ENCODE measurements around the gene TRIM16.
"Not testable (repeated sequence)": the region's sequence is repeated elsewhere in the genome, so short reads cannot be mapped to it uniquely, and the experiment has no call there.

DNA sequence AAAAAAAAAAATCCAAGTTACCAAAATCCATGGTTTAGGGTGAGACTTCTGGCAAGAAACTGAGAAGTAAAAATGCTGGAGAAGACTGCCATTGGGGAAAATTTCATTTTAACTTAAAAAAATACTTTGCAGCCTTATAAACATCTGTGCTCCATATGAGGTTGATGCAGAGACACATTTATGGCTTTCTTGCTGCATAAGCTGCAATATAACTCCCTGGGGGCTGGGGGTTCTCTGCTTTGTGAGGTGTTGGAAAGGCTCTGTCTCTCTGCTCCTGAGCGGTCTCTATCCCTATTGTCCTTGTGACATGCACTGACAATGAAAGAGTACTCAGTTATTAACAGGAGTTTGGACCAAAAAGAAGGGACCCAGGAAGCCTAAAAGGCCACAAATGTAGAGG, 71.0 kb downstream of the TRIM16 start:
- TF ChIP-seq, protein P1, sequence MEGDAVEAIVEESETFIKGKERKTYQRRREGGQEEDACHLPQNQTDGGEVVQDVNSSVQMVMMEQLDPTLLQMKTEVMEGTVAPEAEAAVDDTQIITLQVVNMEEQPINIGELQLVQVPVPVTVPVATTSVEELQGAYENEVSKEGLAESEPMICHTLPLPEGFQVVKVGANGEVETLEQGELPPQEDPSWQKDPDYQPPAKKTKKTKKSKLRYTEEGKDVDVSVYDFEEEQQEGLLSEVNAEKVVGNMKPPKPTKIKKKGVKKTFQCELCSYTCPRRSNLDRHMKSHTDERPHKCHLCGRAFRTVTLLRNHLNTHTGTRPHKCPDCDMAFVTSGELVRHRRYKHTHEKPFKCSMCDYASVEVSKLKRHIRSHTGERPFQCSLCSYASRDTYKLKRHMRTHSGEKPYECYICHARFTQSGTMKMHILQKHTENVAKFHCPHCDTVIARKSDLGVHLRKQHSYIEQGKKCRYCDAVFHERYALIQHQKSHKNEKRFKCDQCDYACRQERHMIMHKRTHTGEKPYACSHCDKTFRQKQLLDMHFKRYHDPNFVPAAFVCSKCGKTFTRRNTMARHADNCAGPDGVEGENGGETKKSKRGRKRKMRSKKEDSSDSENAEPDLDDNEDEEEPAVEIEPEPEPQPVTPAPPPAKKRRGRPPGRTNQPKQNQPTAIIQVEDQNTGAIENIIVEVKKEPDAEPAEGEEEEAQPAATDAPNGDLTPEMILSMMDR (conservative IDR thresholded peaks at IDR 0.05; ENCODE audit: low read depth, low read length), result not testable (repeated sequence)
- TF ChIP-seq POLR2A (IDR thresholded peaks at IDR 0.05; ENCODE audit: low read depth, low read length); FOS (IDR thresholded peaks at IDR 0.05; ENCODE audit: low read depth, low read length); RAD21 (IDR thresholded peaks at IDR 0.05; ENCODE audit: low read length); RFX5 (IDR thresholded peaks at IDR 0.05; ENCODE audit: low read depth, low read length); MAZ (IDR thresholded peaks at IDR 0.05; ENCODE audit: borderline replicate concordance, low read depth, low read length); CHD1 (IDR thresholded peaks at IDR 0.05; ENCODE audit: low read depth, low read length); NFE2L2 (IDR thresholded peaks at IDR 0.05; ENCODE audit: low read depth, low read length); SMC3 (IDR thresholded peaks at IDR 0.05; ENCODE audit: low read depth, low read length): not testable (repeated sequence)
- TF ChIP-seq, protein P2, sequence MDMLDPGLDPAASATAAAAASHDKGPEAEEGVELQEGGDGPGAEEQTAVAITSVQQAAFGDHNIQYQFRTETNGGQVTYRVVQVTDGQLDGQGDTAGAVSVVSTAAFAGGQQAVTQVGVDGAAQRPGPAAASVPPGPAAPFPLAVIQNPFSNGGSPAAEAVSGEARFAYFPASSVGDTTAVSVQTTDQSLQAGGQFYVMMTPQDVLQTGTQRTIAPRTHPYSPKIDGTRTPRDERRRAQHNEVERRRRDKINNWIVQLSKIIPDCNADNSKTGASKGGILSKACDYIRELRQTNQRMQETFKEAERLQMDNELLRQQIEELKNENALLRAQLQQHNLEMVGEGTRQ (IDR thresholded peaks at IDR 0.05; ENCODE audit: low read depth, low read length), result not testable (repeated sequence)

Measured in IMR-90 (cell line).